Muscle layer of duodenum (tissue), 2 donors: Measurements from ENCODE around the gene ZNF813.
A peak's percentile ranks its signal among the peaks of the same experiment; 100 is the strongest.
"Not testable (repeated sequence)": the region's sequence is repeated elsewhere in the genome, so short reads cannot be mapped to it uniquely, and the experiment has no call there.

Source experiments
- H3K27ac ChIP-seq: one replicate; pipeline ENCODE4 v1.7.0; 2013; ENCODE audit warnings: mild to moderate bottlenecking, low read length
- H3K27me3 ChIP-seq: one replicate; pipeline ENCODE4 v1.7.0; 2013; ENCODE audit warnings: low read depth, mild to moderate bottlenecking, control low read depth, low read length
- H3K36me3 ChIP-seq, 2 donors: one replicate each; pipeline ENCODE4 v1.7.0; 2013; ENCODE audit warnings: low read length in 2 of 2, control low read depth in 1 of 2, mild to moderate bottlenecking in 1 of 2; ENCODE audit not compliant: insufficient read depth in 2 of 2, control insufficient read depth in 1 of 2
- H3K4me1 ChIP-seq, 2 donors: one replicate each; pipeline ENCODE4 v1.7.0; 2013; ENCODE audit warnings: low read length in 2 of 2, mild to moderate bottlenecking in 2 of 2, control low read depth in 1 of 2, moderate library complexity in 1 of 2; ENCODE audit not compliant: insufficient read depth in 2 of 2, control insufficient read depth in 1 of 2
- H3K4me3 ChIP-seq, 2 donors: one replicate each; pipeline ENCODE4 v1.7.0; 2013; ENCODE audit warnings: low read length in 2 of 2, low read depth in 1 of 2, mild to moderate bottlenecking in 1 of 2
- H3K9me3 ChIP-seq, 2 donors: one replicate each; pipeline ENCODE4 v1.7.0; 2013; ENCODE audit warnings: low read length in 2 of 2, control low read depth in 1 of 2, mild to moderate bottlenecking in 1 of 2; ENCODE audit not compliant: control insufficient read depth in 1 of 2
- donor health status: healthy.

The ZNF813 gene

GRCh38 chr19:53455828-53456227 is 11.7 kb upstream of the ZNF813 start:
- H3K4me3 ChIP-seq = peak overlapping the region in 1 of 2 donors; percentile 22
- H3K27me3 ChIP-seq = no peaks in the 10 kb centered on the region
- H3K4me1 ChIP-seq = no peaks in the 10 kb centered on the region
- peaks cover 7 to 54% of the 10 kb centered on the region in 2 donors for H3K36me3 ChIP-seq
- H3K27ac ChIP-seq = no peak overlapping the region
- H3K9me3 ChIP-seq = peaks cover 26 to 32% of the 10 kb centered on the region in 2 donors

- H3K27me3 ChIP-seq, H3K4me1 ChIP-seq, H3K4me3 ChIP-seq, H3K27ac ChIP-seq: not testable (repeated sequence)
- Histone ChIP-seq H3K9me3 (peaks cover 19 to 32% of the 10 kb centered on the region in 2 donors), H3K36me3 (peaks cover 3 to 11% of the 10 kb centered on the region in 2 donors)
Observed at GRCh38 chr19:53460131-53460721, 7.3 kb upstream of the ZNF813 start.

- no peaks in the 10 kb centered on the region for H3K27me3 ChIP-seq
- H3K9me3 ChIP-seq = peaks cover 12 to 19% of the 10 kb centered on the region in 2 donors
- no peak overlapping the region for H3K27ac ChIP-seq
- H3K4me3 ChIP-seq = no peak overlapping the region
- H3K36me3 ChIP-seq = peaks cover 0 to 2% of the 10 kb centered on the region in 2 donors
- H3K4me1 ChIP-seq = no peaks in the 10 kb centered on the region
Observed at GRCh38 chr19:53461866-53462265, 5.7 kb upstream of the ZNF813 start.

- H3K36me3 ChIP-seq = no peaks in the 10 kb centered on the region
- H3K27ac ChIP-seq = no peak overlapping the region
- peaks cover 8 to 14% of the 10 kb centered on the region in 2 donors for H3K9me3 ChIP-seq
- H3K4me3 ChIP-seq = peak overlapping the region; percentile 4 to 25
- no peaks in the 10 kb centered on the region for H3K4me1 ChIP-seq
- H3K27me3 ChIP-seq = no peaks in the 10 kb centered on the region
Observed at GRCh38 chr19:53462861-53463260, 4.7 kb upstream of the ZNF813 start.

- peaks cover 5 to 10% of the 10 kb centered on the region in 2 donors for H3K9me3 ChIP-seq
- no peaks in the 10 kb centered on the region for H3K27me3 ChIP-seq
- peak overlapping the region; percentile 4 to 25 for H3K4me3 ChIP-seq
- no peak overlapping the region for H3K27ac ChIP-seq
- peaks cover 0 to 4% of the 10 kb centered on the region in 2 donors for H3K4me1 ChIP-seq
- no peaks in the 10 kb centered on the region for H3K36me3 ChIP-seq
Observed at GRCh38 chr19:53463263-53463662, 4.3 kb upstream of the ZNF813 start.

GRCh38 chr19:53466726-53467484 is 628 bp upstream of the ZNF813 start:
- no peak overlapping the region for H3K27ac ChIP-seq
- peak overlapping the region; percentile 69 to 80 for H3K4me3 ChIP-seq
- no peaks in the 10 kb centered on the region for H3K27me3 ChIP-seq
- no peaks in the 10 kb centered on the region for H3K36me3 ChIP-seq
- no peaks in the 10 kb centered on the region for H3K9me3 ChIP-seq
- H3K4me1 ChIP-seq = peaks cover 0 to 7% of the 10 kb centered on the region in 2 donors

- H3K4me3 ChIP-seq = peak overlapping the region in 1 of 2 donors; percentile 80
- not testable (repeated sequence) for H3K27me3 ChIP-seq, H3K27ac ChIP-seq, H3K9me3 ChIP-seq, H3K36me3 ChIP-seq, H3K4me1 ChIP-seq
Observed at GRCh38 chr19:53468628-53469027, 1.1 kb downstream of the ZNF813 start.

GRCh38 chr19:53471916-53472315 is 4.4 kb downstream of the ZNF813 start:
- peaks cover 0 to 7% of the 10 kb centered on the region in 2 donors for H3K4me1 ChIP-seq
- peaks cover 6 to 15% of the 10 kb centered on the region in 2 donors for H3K36me3 ChIP-seq
- H3K27me3 ChIP-seq = no peaks in the 10 kb centered on the region
- H3K9me3 ChIP-seq = peaks cover 0 to 4% of the 10 kb centered on the region in 2 donors
- H3K27ac ChIP-seq = no peak overlapping the region
- H3K4me3 ChIP-seq = no peak overlapping the region

- H3K4me3 ChIP-seq, H3K27me3 ChIP-seq, H3K27ac ChIP-seq, H3K4me1 ChIP-seq: not testable (repeated sequence)
- Histone ChIP-seq H3K9me3 (peaks cover 0 to 17% of the 10 kb centered on the region in 2 donors), H3K36me3 (peaks cover 6 to 38% of the 10 kb centered on the region in 2 donors)
Observed at GRCh38 chr19:53474832-53475231, 7.3 kb downstream of the ZNF813 start.

GRCh38 chr19:53475470-53475869 is 7.9 kb downstream of the ZNF813 start:
- Histone ChIP-seq H3K9me3 (peaks cover 0 to 23% of the 10 kb centered on the region in 2 donors), H3K36me3 (peaks cover 6 to 41% of the 10 kb centered on the region in 2 donors)

GRCh38 chr19:53483751-53484150 is 16.2 kb downstream of the ZNF813 start:
- not testable (repeated sequence) for H3K4me3 ChIP-seq, H3K27ac ChIP-seq, H3K27me3 ChIP-seq, H3K4me1 ChIP-seq
- peaks cover 0 to 60% of the 10 kb centered on the region in 2 donors for H3K36me3 ChIP-seq
- H3K9me3 ChIP-seq = peaks cover 10 to 32% of the 10 kb centered on the region in 2 donors

More at GRCh38 chr19:53475470-53475869, 7.9 kb downstream of the ZNF813 start:
- H3K27ac ChIP-seq, H3K27me3 ChIP-seq, H3K4me3 ChIP-seq, H3K4me1 ChIP-seq: not testable (repeated sequence)
